ENCODE measurements around the gene FANCC.

DNA sequence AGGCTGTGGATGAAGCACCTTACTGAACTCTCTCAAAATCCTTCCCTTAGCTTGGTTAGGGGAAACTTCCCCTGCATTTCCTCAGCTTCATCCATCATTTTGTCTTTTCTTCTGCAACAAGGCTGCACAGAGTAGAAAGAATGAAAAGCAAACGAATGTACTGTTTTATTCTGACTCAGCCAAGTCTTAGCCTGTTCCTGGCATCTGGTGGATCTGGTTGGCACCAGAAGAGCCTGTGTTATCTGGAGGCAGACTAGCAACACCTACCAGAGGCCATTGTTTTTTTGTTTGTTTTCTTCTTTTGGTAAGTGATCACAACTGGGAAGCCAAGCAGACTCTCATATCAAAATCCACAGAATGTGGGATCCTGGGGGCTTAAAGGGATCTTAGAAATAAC, 200.7 kb downstream of the FANCC start:
- TF ChIP-seq YY1 (IDR thresholded peaks at IDR 0.05; ENCODE audit: low read depth), result no peak
- no peak for TF ChIP-seq TCF12 (IDR thresholded peaks at IDR 0.05; ENCODE audit: low read depth)
- TF ChIP-seq TAF1 (IDR thresholded peaks at IDR 0.05; ENCODE audit: low read depth), result no peak
- TF ChIP-seq NFIC (IDR thresholded peaks at IDR 0.05), result no peak
- no peak for TF ChIP-seq EP300 (IDR thresholded peaks at IDR 0.05; ENCODE audit: borderline replicate concordance)
- TF ChIP-seq, protein P1, sequence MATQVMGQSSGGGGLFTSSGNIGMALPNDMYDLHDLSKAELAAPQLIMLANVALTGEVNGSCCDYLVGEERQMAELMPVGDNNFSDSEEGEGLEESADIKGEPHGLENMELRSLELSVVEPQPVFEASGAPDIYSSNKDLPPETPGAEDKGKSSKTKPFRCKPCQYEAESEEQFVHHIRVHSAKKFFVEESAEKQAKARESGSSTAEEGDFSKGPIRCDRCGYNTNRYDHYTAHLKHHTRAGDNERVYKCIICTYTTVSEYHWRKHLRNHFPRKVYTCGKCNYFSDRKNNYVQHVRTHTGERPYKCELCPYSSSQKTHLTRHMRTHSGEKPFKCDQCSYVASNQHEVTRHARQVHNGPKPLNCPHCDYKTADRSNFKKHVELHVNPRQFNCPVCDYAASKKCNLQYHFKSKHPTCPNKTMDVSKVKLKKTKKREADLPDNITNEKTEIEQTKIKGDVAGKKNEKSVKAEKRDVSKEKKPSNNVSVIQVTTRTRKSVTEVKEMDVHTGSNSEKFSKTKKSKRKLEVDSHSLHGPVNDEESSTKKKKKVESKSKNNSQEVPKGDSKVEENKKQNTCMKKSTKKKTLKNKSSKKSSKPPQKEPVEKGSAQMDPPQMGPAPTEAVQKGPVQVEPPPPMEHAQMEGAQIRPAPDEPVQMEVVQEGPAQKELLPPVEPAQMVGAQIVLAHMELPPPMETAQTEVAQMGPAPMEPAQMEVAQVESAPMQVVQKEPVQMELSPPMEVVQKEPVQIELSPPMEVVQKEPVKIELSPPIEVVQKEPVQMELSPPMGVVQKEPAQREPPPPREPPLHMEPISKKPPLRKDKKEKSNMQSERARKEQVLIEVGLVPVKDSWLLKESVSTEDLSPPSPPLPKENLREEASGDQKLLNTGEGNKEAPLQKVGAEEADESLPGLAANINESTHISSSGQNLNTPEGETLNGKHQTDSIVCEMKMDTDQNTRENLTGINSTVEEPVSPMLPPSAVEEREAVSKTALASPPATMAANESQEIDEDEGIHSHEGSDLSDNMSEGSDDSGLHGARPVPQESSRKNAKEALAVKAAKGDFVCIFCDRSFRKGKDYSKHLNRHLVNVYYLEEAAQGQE (IDR thresholded peaks at IDR 0.05; ENCODE audit: low read depth), result no peak
- TF ChIP-seq, protein P2, sequence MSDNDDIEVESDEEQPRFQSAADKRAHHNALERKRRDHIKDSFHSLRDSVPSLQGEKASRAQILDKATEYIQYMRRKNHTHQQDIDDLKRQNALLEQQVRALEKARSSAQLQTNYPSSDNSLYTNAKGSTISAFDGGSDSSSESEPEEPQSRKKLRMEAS (IDR thresholded peaks at IDR 0.05), result no peak
- no peak for TF ChIP-seq CREB1 (IDR thresholded peaks at IDR 0.05; ENCODE audit: low read depth)
- TF ChIP-seq TEAD4 (IDR thresholded peaks at IDR 0.05), result no peak

All from Ishikawa (cell line).